ENCODE measurements around the gene CASTOR1.

GRCh38 chr22:30297276-30297990 lies 8.1 kb upstream of the CASTOR1 start:
- TF ChIP-seq CTCF (IDR thresholded peaks at IDR 0.05; ENCODE audit: low read depth, low read length): no peak
- TF ChIP-seq EZH2phosphoT487 (IDR thresholded peaks at IDR 0.05; ENCODE audit: low read depth): no peak
